Activated naive CD4-positive, alpha-beta T cell treated with anti-CD3 and anti-CD28 coated beads, Interleukin-2, amount 50 U/mL, for 72 hours (primary cell): ENCODE results near the gene GAS1. TPM values are rescaled to one million over a fixed set of nuclear protein-coding genes. Genes with fewer than 3 reads are reported as not detected.

ENCODE experiments used
- ATAC-seq, 2 donors: fragments of 150-1000 bp; cut with Tn5 transposase; 2 replicates each; pipeline ENCODE4 v1.10.0; 2021; ENCODE audit warnings: mild to moderate bottlenecking in 2 of 2, moderate library complexity in 2 of 2
- DNase-seq, 2 donors: peaks; one replicate each; pipeline ENCODE4 v3.0.0; 2021 to 2022; ENCODE audit warnings: low spot score in 2 of 2
- H3K27ac Mint-ChIP-seq, 2 donors: one replicate each; pipeline ENCODE4 v1.8.0; 2022; ENCODE audit warnings: mild to moderate bottlenecking in 2 of 2, mixed read lengths in 2 of 2
- H3K36me3 Mint-ChIP-seq, 2 donors: one replicate each; pipeline ENCODE4 v1.8.0; 2022; ENCODE audit warnings: mixed read lengths in 2 of 2
- H3K9me3 Mint-ChIP-seq, 2 donors: one replicate each; pipeline ENCODE4 v1.8.0; 2022; ENCODE audit warnings: mixed read lengths in 2 of 2
- total RNA-seq, 2 donors: library from RNA; stranded (reverse); gene quantifications; one replicate each; pipeline ENCODE4 v1.2.3, GENCODE V29; 2022

Gene GAS1
- total RNA-seq, 2 donors from 2014 or later = 0.14 TPM; not detected in 1

- Mint-ChIP-seq H3K27ac (no peak overlapping the region), H3K36me3 (no peaks in the 10 kb centered on the region), H3K9me3 (no peaks in the 10 kb centered on the region)
- no peak for DNase-seq
- no peak for ATAC-seq
Measured at GRCh38 chr9:86971742-86972141, 24.4 kb upstream of the GAS1 start.

GRCh38 chr9:86968258-86968920 lies 21.1 kb upstream of the GAS1 start:
- Mint-ChIP-seq H3K9me3 (no peaks in the 10 kb centered on the region), H3K27ac (no peak overlapping the region), H3K36me3 (no peaks in the 10 kb centered on the region)
- no peak for DNase-seq
- ATAC-seq = no peak

GRCh38 chr9:86966852-86967511 lies 19.7 kb upstream of the GAS1 start:
- no peak overlapping the region for H3K27ac Mint-ChIP-seq
- no peak for ATAC-seq
- H3K9me3 Mint-ChIP-seq = no peaks in the 10 kb centered on the region
- no peak for DNase-seq
- no peaks in the 10 kb centered on the region for H3K36me3 Mint-ChIP-seq

GRCh38 chr9:86965636-86966395 lies 18.5 kb upstream of the GAS1 start:
- H3K9me3 Mint-ChIP-seq = no peaks in the 10 kb centered on the region
- DNase-seq (no peak), ATAC-seq (no peak)
- H3K27ac Mint-ChIP-seq = no peak overlapping the region
- no peaks in the 10 kb centered on the region for H3K36me3 Mint-ChIP-seq

- Mint-ChIP-seq H3K9me3 (no peaks in the 10 kb centered on the region), H3K36me3 (no peaks in the 10 kb centered on the region), H3K27ac (no peak overlapping the region)
- ATAC-seq (no peak), DNase-seq (no peak)
Measured at GRCh38 chr9:86962692-86963091, 15.4 kb upstream of the GAS1 start.

- Mint-ChIP-seq H3K9me3 (no peaks in the 10 kb centered on the region), H3K27ac (no peak overlapping the region), H3K36me3 (no peaks in the 10 kb centered on the region)
- ATAC-seq (no peak), DNase-seq (no peak)
Measured at GRCh38 chr9:86960938-86961337, 13.6 kb upstream of the GAS1 start.

GRCh38 chr9:86958203-86958602 lies 10.9 kb upstream of the GAS1 start:
- ATAC-seq (no peak), DNase-seq (no peak)
- H3K9me3 Mint-ChIP-seq = no peaks in the 10 kb centered on the region
- H3K36me3 Mint-ChIP-seq = no peaks in the 10 kb centered on the region
- no peak overlapping the region for H3K27ac Mint-ChIP-seq

- peaks cover 0 to 12% of the 10 kb centered on the region in 2 donors for H3K36me3 Mint-ChIP-seq
Measured at GRCh38 chr9:86955561-86955960, 8.3 kb upstream of the GAS1 start.

GRCh38 chr9:86955042-86955441 lies 7.7 kb upstream of the GAS1 start:
- H3K9me3 Mint-ChIP-seq = peaks cover 0 to 10% of the 10 kb centered on the region in 2 donors
- H3K36me3 Mint-ChIP-seq = peaks cover 0 to 12% of the 10 kb centered on the region in 2 donors
- peak overlapping the region in 1 of 2 donors; percentile 57 for H3K27ac Mint-ChIP-seq
- no peak for ATAC-seq
- no peak for DNase-seq

More at GRCh38 chr9:86955561-86955960, 8.3 kb upstream of the GAS1 start:
- H3K27ac Mint-ChIP-seq = no peak overlapping the region
- no peak for ATAC-seq
- DNase-seq = no peak
- H3K9me3 Mint-ChIP-seq = peaks cover 0 to 10% of the 10 kb centered on the region in 2 donors

GRCh38 chr9:86953181-86953580 lies 5.9 kb upstream of the GAS1 start:
- Mint-ChIP-seq H3K27ac (no peak overlapping the region), H3K9me3 (peaks cover 0 to 10% of the 10 kb centered on the region in 2 donors), H3K36me3 (peaks cover 0 to 12% of the 10 kb centered on the region in 2 donors)
- no peak for ATAC-seq
- DNase-seq = no peak

GRCh38 chr9:86948074-86948929 lies 996 bp upstream of the GAS1 start:
- ATAC-seq (peak; percentile 66 to 67), DNase-seq (peak; percentile 58 to 68)
- H3K36me3 Mint-ChIP-seq = peaks cover 0 to 12% of the 10 kb centered on the region in 2 donors
- peak overlapping the region in 1 of 2 donors; percentile 32 for H3K27ac Mint-ChIP-seq
- H3K9me3 Mint-ChIP-seq = peaks cover 0 to 10% of the 10 kb centered on the region in 2 donors

GRCh38 chr9:86946201-86947145 lies 833 bp downstream of the GAS1 start:
- no peak overlapping the region for H3K27ac Mint-ChIP-seq
- ATAC-seq = peak; percentile 45 to 78
- DNase-seq = peak; percentile 57 to 63
- no peaks in the 10 kb centered on the region for H3K36me3 Mint-ChIP-seq
- H3K9me3 Mint-ChIP-seq = peaks cover 0 to 3% of the 10 kb centered on the region in 2 donors

GRCh38 chr9:86945728-86946200 lies 1.5 kb downstream of the GAS1 start:
- no peak overlapping the region for H3K27ac Mint-ChIP-seq
- peak; percentile 15 to 29 for ATAC-seq
- H3K36me3 Mint-ChIP-seq = no peaks in the 10 kb centered on the region
- DNase-seq = no peak
- H3K9me3 Mint-ChIP-seq = no peaks in the 10 kb centered on the region

- no peaks in the 10 kb centered on the region for H3K9me3 Mint-ChIP-seq
- no peaks in the 10 kb centered on the region for H3K36me3 Mint-ChIP-seq
- H3K27ac Mint-ChIP-seq = no peak overlapping the region
Measured at GRCh38 chr9:86944796-86945727, 2.2 kb downstream of the GAS1 start.

More at GRCh38 chr9:86944796-86945727, 2.2 kb downstream of the GAS1 start:
- ATAC-seq (no peak), DNase-seq (no peak)
